ENCODE measurements around the gene LYRM4.

LYRM4 gene

GRCh38 chr6:5116243-5116991, 144.3 kb downstream of the LYRM4 start:
- DNase-seq = no peak

GRCh38 chr6:5115168-5115567, 145.6 kb downstream of the LYRM4 start:
- peak; percentile 49 for DNase-seq

- DNase-seq = no peak
Observed at GRCh38 chr6:5113096-5113495, 147.7 kb downstream of the LYRM4 start.

GRCh38 chr6:5112066-5112799, 148.5 kb downstream of the LYRM4 start:
- no peak for DNase-seq

GRCh38 chr6:5111626-5112025, 149.1 kb downstream of the LYRM4 start:
- DNase-seq = no peak

- DNase-seq = no peak
Observed at GRCh38 chr6:5110246-5110645, 150.5 kb downstream of the LYRM4 start.

GRCh38 chr6:5109436-5109835, 151.3 kb downstream of the LYRM4 start:
- DNase-seq = no peak

GRCh38 chr6:5108536-5109150, 152.1 kb downstream of the LYRM4 start:
- DNase-seq = no peak

- no peak for DNase-seq
Observed at GRCh38 chr6:5108068-5108467, 152.7 kb downstream of the LYRM4 start.

- DNase-seq = no peak
Observed at GRCh38 chr6:5107341-5107740, 153.4 kb downstream of the LYRM4 start.

- DNase-seq = no peak
Observed at GRCh38 chr6:5105146-5105545, 155.6 kb downstream of the LYRM4 start.

GRCh38 chr6:5104667-5105066, 156.1 kb downstream of the LYRM4 start:
- no peak for DNase-seq

GRCh38 chr6:5103250-5103649, 157.5 kb downstream of the LYRM4 start:
- no peak for DNase-seq

- no peak for DNase-seq
Observed at GRCh38 chr6:5102267-5102970, 158.3 kb downstream of the LYRM4 start.

- DNase-seq = no peak
Observed at GRCh38 chr6:5100806-5101205, 159.9 kb downstream of the LYRM4 start.

- no peak for DNase-seq
Observed at GRCh38 chr6:5099537-5099936, 161.2 kb downstream of the LYRM4 start.

GRCh38 chr6:5098501-5099270, 162.1 kb downstream of the LYRM4 start:
- DNase-seq = no peak

GRCh38 chr6:5096482-5096881, 164.3 kb downstream of the LYRM4 start:
- no peak for DNase-seq

- DNase-seq = no peak
Observed at GRCh38 chr6:5095236-5095635, 165.5 kb downstream of the LYRM4 start.

GRCh38 chr6:5094327-5094726, 166.4 kb downstream of the LYRM4 start:
- no peak for DNase-seq

- DNase-seq = no peak
Observed at GRCh38 chr6:5093231-5094015, 167.3 kb downstream of the LYRM4 start.
